ENCODE measurements around the gene ENTPD5. TPM values are rescaled to one million over a fixed set of nuclear protein-coding genes. Genes with fewer than 3 reads are reported as not detected.
"Not testable (repeated sequence)": the region's sequence is repeated elsewhere in the genome, so short reads cannot be mapped to it uniquely, and the experiment has no call there.

ENTPD5 gene
- total RNA-seq, 1 donor = 10.1 TPM

- H3K9me3 ChIP-seq (ENCODE audit: low read depth, low read length) = no peaks in the 10 kb centered on the region
- H3K4me2 ChIP-seq (ENCODE audit: insufficient read depth, low read length) = no peak overlapping the region
- no peak for DNase-seq (ENCODE audit: insufficient read length, low spot score, missing footprints)
- H3K27me3 ChIP-seq (ENCODE audit: insufficient read depth, low read length) = no peaks in the 10 kb centered on the region
- H3K4me1 ChIP-seq (ENCODE audit: insufficient read depth, low read length) = no peaks in the 10 kb centered on the region
- no peak overlapping the region for H3K4me3 ChIP-seq (ENCODE audit: insufficient read depth, low read length)
- H4K20me1 ChIP-seq (ENCODE audit: insufficient read depth, low read length) = no peaks in the 10 kb centered on the region
- TF ChIP-seq, protein P1, sequence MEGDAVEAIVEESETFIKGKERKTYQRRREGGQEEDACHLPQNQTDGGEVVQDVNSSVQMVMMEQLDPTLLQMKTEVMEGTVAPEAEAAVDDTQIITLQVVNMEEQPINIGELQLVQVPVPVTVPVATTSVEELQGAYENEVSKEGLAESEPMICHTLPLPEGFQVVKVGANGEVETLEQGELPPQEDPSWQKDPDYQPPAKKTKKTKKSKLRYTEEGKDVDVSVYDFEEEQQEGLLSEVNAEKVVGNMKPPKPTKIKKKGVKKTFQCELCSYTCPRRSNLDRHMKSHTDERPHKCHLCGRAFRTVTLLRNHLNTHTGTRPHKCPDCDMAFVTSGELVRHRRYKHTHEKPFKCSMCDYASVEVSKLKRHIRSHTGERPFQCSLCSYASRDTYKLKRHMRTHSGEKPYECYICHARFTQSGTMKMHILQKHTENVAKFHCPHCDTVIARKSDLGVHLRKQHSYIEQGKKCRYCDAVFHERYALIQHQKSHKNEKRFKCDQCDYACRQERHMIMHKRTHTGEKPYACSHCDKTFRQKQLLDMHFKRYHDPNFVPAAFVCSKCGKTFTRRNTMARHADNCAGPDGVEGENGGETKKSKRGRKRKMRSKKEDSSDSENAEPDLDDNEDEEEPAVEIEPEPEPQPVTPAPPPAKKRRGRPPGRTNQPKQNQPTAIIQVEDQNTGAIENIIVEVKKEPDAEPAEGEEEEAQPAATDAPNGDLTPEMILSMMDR (IDR thresholded peaks at IDR 0.05; ENCODE audit: extremely low read depth, low read depth, low read length) = no peak
- no peak overlapping the region for H2AFZ ChIP-seq (ENCODE audit: low read length)
- no peaks in the 10 kb centered on the region for H3K79me2 ChIP-seq (ENCODE audit: insufficient read depth, low read length)
- no peaks in the 10 kb centered on the region for H3K36me3 ChIP-seq (ENCODE audit: insufficient read depth, low read length)
- no peak overlapping the region for H3K27ac ChIP-seq (ENCODE audit: low read depth, low read length)
Measured at GRCh38 chr14:73997108-73997943, 21.8 kb downstream of the ENTPD5 start.

- no peak for DNase-seq (ENCODE audit: insufficient read length, low spot score, missing footprints)
- H3K4me2 ChIP-seq (ENCODE audit: insufficient read depth, low read length) = no peak overlapping the region
- H3K79me2 ChIP-seq (ENCODE audit: insufficient read depth, low read length) = no peaks in the 10 kb centered on the region
- H4K20me1 ChIP-seq (ENCODE audit: insufficient read depth, low read length) = no peaks in the 10 kb centered on the region
- H3K27ac ChIP-seq (ENCODE audit: low read depth, low read length) = no peak overlapping the region
- H3K36me3 ChIP-seq (ENCODE audit: insufficient read depth, low read length) = no peaks in the 10 kb centered on the region
- no peaks in the 10 kb centered on the region for H3K4me1 ChIP-seq (ENCODE audit: insufficient read depth, low read length)
- H3K27me3 ChIP-seq (ENCODE audit: insufficient read depth, low read length) = no peaks in the 10 kb centered on the region
- TF ChIP-seq, protein P1 (IDR thresholded peaks at IDR 0.05; ENCODE audit: extremely low read depth, low read depth, low read length) = no peak
- no peak overlapping the region for H2AFZ ChIP-seq (ENCODE audit: low read length)
- H3K9me3 ChIP-seq (ENCODE audit: low read depth, low read length) = no peaks in the 10 kb centered on the region
- H3K4me3 ChIP-seq (ENCODE audit: insufficient read depth, low read length) = no peak overlapping the region
Measured at GRCh38 chr14:73996731-73997107, 22.4 kb downstream of the ENTPD5 start.

DNA sequence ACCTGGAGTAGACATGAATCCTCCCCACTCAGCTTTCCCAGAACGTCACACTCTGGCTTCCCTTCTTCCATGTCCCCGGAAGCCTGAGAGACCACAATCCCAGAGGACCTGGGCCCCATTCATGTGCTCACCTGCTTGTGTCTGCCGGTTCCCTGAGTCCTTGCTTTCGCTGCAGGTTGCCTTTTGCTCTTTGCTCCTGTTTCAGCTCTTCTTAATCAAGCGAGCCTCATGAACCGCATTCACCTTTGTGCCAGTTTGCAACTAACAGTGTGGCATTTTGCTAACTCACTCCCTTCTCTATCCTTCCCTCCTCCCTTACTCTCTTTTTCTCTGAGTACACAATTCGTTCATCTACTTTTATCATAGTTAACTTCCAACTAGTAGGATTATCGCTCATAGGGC lies 23.1 kb downstream of the ENTPD5 start:
- Histone ChIP-seq H2AFZ (ENCODE audit: low read length) (no peak overlapping the region), H3K27ac (ENCODE audit: low read depth, low read length) (no peak overlapping the region), H4K20me1 (ENCODE audit: insufficient read depth, low read length) (no peaks in the 10 kb centered on the region), H3K4me3 (ENCODE audit: insufficient read depth, low read length) (no peak overlapping the region), H3K4me2 (ENCODE audit: insufficient read depth, low read length) (no peak overlapping the region), H3K36me3 (ENCODE audit: insufficient read depth, low read length) (no peaks in the 10 kb centered on the region), H3K27me3 (ENCODE audit: insufficient read depth, low read length) (no peaks in the 10 kb centered on the region), H3K9me3 (ENCODE audit: low read depth, low read length) (no peaks in the 10 kb centered on the region), H3K79me2 (ENCODE audit: insufficient read depth, low read length) (no peaks in the 10 kb centered on the region), H3K4me1 (ENCODE audit: insufficient read depth, low read length) (no peaks in the 10 kb centered on the region)
- TF ChIP-seq, protein P1 (IDR thresholded peaks at IDR 0.05; ENCODE audit: extremely low read depth, low read depth, low read length) = no peak
- DNase-seq (ENCODE audit: insufficient read length, low spot score, missing footprints) = no peak

DNA sequence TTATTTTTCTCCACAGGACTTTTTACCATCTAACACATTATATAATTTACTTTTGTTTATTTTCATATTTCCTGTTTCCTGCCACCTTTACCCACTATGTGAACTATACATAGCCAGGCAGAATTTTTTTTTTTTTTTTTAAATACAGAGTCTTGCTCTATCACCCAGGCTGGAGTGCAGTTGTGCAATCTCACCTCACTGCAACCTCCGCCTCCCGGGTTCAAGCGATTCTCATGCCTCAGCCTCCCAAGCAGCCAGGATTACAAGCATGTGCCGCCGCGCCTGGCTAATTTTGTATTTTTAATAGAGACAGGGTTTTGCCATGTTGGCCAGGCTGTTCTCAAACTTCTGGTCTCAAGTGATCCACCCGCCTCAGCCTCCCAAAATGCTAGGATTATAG lies 24.2 kb downstream of the ENTPD5 start:
- not testable (repeated sequence) for H2AFZ ChIP-seq (ENCODE audit: low read length); H3K9me3 ChIP-seq (ENCODE audit: low read depth, low read length); H3K36me3 ChIP-seq (ENCODE audit: insufficient read depth, low read length); H3K79me2 ChIP-seq (ENCODE audit: insufficient read depth, low read length); H3K27me3 ChIP-seq (ENCODE audit: insufficient read depth, low read length); H3K4me1 ChIP-seq (ENCODE audit: insufficient read depth, low read length); DNase-seq (ENCODE audit: insufficient read length, low spot score, missing footprints); H3K27ac ChIP-seq (ENCODE audit: low read depth, low read length); H4K20me1 ChIP-seq (ENCODE audit: insufficient read depth, low read length); H3K4me2 ChIP-seq (ENCODE audit: insufficient read depth, low read length); H3K4me3 ChIP-seq (ENCODE audit: insufficient read depth, low read length)

Measured in osteoblast (primary cell).